Upper lobe of left lung (tissue), 6 donors: ENCODE data around the gene RAPGEF1. TPM values are rescaled to one million over a fixed set of nuclear protein-coding genes. Genes with fewer than 3 reads are reported as not detected.

Experiments used
- ATAC-seq, 2 donors: fragments of 200-7000 bp; cut with Tn5 transposase; one replicate each; pipeline ENCODE4 v1.9.1; 2022; ENCODE audit warnings: mild to moderate bottlenecking in 2 of 2, moderate library complexity in 2 of 2; ENCODE audit not compliant: low FRiP score in 2 of 2
- DNase-seq, 2 donors: peaks; one replicate each; pipeline ENCODE4 v3.0.0-alpha.2; 2019 to 2020
- H3K27ac ChIP-seq, 4 donors: fragments of 200-600 bp; sonication (generic); one replicate each; pipeline ENCODE4 v1.5.1; 2016 to 2019
- H3K27me3 ChIP-seq, 4 donors: fragments of 200-600 bp; sonication (generic); one replicate each; pipeline ENCODE4 v1.5.1; 2017 to 2019
- H3K36me3 ChIP-seq, 4 donors: fragments of 200-600 bp; sonication (generic); one replicate each; pipeline ENCODE4 v1.5.1; 2016 to 2019
- H3K4me1 ChIP-seq, 4 donors: fragments of 200-600 bp; sonication (generic); one replicate each; pipeline ENCODE4 v1.5.1; 2018 to 2019
- H3K4me3 ChIP-seq, 4 donors: fragments of 200-600 bp; sonication (generic); one replicate each; pipeline ENCODE4 v1.5.1; 2017 to 2019; ENCODE audit warnings: mild to moderate bottlenecking in 2 of 4, moderate library complexity in 1 of 4
- H3K9me3 ChIP-seq, 4 donors: fragments of 200-600 bp; sonication (generic); one replicate each; pipeline ENCODE4 v1.5.1; 2018 to 2019
- EP300 ChIP-seq, 4 donors: sonication (generic); formaldehyde crosslinking; IDR thresholded peaks; one replicate each; pipeline ENCODE4 v1.5.1; 2017; ENCODE audit warnings: antibody characterized with exemption in 4 of 4, control low read depth in 2 of 4
- POLR2A ChIP-seq, 4 donors: fragments of 450-650 bp; IDR thresholded peaks; one replicate each; pipeline ENCODE4 v1.5.1; 2016 to 2017; ENCODE audit warnings: antibody characterized with exemption in 4 of 4, mild to moderate bottlenecking in 2 of 4
- POLR2AphosphoS5 ChIP-seq, 2 donors: sonication (generic); formaldehyde crosslinking; IDR thresholded peaks; one replicate each; pipeline ENCODE4 v1.5.1; 2017; ENCODE audit warnings: antibody characterized with exemption in 2 of 2
- WGBS, 2 donors: methylation state at CpG; one replicate each; pipeline ENCODE4 v1.1.5; 2017 to 2018; 5-methylcytosine and 5-hydroxymethylcytosine counted together
- total RNA-seq, 6 donors: library from RNA; depleted of rRNA in 4 of 6; stranded (reverse); fragments of >200 nt in 4 of 6; gene quantifications; one replicate each; pipeline versions ENCODE4 v1.1.0 to v1.2.1, GENCODE V29; 2016 to 2021
- TF ChIP-seq, protein P1 (sequence below), 6 experiments: fragments of 450-650 bp in 4 of 6; fragments of 200-600 bp in 2 of 6; sonication (generic) in 2 of 6; IDR thresholded peaks; one replicate each; pipeline ENCODE4 v1.5.1; 2016 to 2019; ENCODE audit warnings: antibody characterized with exemption in 6 of 6
- donor health status: DM: no; HTN: no; CAD: no; lungs with moderate emphysema.
- donor health status: DM: no; HTN: yes; CAD: no; lungs with severe emphysema.

The RAPGEF1 gene
- total RNA-seq, 6 donors from 2014 or later, result 82.8 to 161 (median 96.8) TPM

- TF ChIP-seq POLR2AphosphoS5 (IDR thresholded peaks at IDR 0.05) (no peak), EP300 (IDR thresholded peaks at IDR 0.05) (no peak), POLR2A (IDR thresholded peaks at IDR 0.05) (no peak)
- TF ChIP-seq, protein P1, sequence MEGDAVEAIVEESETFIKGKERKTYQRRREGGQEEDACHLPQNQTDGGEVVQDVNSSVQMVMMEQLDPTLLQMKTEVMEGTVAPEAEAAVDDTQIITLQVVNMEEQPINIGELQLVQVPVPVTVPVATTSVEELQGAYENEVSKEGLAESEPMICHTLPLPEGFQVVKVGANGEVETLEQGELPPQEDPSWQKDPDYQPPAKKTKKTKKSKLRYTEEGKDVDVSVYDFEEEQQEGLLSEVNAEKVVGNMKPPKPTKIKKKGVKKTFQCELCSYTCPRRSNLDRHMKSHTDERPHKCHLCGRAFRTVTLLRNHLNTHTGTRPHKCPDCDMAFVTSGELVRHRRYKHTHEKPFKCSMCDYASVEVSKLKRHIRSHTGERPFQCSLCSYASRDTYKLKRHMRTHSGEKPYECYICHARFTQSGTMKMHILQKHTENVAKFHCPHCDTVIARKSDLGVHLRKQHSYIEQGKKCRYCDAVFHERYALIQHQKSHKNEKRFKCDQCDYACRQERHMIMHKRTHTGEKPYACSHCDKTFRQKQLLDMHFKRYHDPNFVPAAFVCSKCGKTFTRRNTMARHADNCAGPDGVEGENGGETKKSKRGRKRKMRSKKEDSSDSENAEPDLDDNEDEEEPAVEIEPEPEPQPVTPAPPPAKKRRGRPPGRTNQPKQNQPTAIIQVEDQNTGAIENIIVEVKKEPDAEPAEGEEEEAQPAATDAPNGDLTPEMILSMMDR (IDR thresholded peaks at IDR 0.05), result no peak
- ATAC-seq, result no peak
- H3K36me3 ChIP-seq, result peaks cover 30 to 89% (median 76%) of the 10 kb centered on the region in 4 donors
- H3K27ac ChIP-seq, result no peak overlapping the region
- H3K4me1 ChIP-seq, result peaks cover 8 to 23% (median 8%) of the 10 kb centered on the region in 4 donors
- no peaks in the 10 kb centered on the region for H3K27me3 ChIP-seq
- WGBS, 2 donors, result 100% methylated on average over 1 of the region's 5 CpGs; no CpG with 5 or more reads in 1 of the 2 donors
- DNase-seq, result no peak
- no peaks in the 10 kb centered on the region for H3K9me3 ChIP-seq
- H3K4me3 ChIP-seq, result no peak overlapping the region
Observed at GRCh38 chr9:131583337-131583645, 156.6 kb downstream of the RAPGEF1 start.

DNA sequence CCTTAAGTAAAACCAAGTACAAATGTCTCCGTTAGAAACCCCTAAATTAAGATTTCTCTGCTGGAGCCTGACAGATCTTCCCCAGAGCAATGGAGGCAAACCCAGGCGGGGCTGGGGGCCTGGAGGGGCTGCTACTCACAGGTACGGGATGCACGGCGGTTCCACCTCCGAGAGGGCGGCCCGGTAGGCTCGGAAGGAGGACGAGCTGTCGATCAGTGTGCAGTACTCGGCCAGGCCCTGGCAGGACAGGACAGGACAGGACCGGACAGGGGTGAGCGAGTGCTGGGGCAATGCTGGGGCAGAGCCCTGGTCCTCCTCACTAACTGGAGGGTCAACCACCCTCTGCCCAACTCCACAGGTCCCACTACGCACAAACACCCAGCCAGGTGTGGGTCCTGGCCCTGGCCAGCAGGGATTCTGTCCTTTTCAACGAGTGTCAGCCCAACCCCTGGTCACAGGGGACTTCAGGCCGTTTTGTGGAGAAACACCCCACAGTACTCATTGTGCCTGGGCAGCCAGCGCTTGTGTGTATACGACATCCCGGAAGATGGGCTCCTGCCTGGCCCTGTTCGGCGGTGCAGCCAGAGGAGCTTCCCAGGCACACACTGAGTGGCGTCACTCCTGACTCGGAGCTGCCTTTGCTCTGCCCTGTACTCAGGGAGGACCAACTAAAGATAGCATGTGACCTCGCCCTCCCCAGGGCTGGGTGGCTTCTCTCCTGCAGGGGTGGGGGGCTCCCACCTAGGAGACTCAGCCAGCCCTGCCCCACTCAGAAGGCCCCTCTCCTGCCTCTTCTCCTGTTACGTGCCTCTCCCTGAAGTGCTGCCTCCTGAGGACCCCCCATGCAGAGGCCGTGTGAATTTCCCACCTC is 157.2 kb downstream of the RAPGEF1 start:
- TF ChIP-seq POLR2A (IDR thresholded peaks at IDR 0.05) (no peak), EP300 (IDR thresholded peaks at IDR 0.05) (no peak), POLR2AphosphoS5 (IDR thresholded peaks at IDR 0.05) (no peak)
- TF ChIP-seq, protein P1 (IDR thresholded peaks at IDR 0.05), result no peak
- WGBS, 2 donors, result 94% methylated on average over 19 to 24 of the region's 27 CpGs
- no peaks in the 10 kb centered on the region for H3K9me3 ChIP-seq
- H3K4me3 ChIP-seq, result no peak overlapping the region
- H3K27ac ChIP-seq, result no peak overlapping the region
- peaks cover 26 to 89% (median 76%) of the 10 kb centered on the region in 4 donors for H3K36me3 ChIP-seq
- ATAC-seq (no peak), DNase-seq (peak in 1 of 2 donors; percentile 70)
- peaks cover 8 to 23% (median 8%) of the 10 kb centered on the region in 4 donors for H3K4me1 ChIP-seq
- no peaks in the 10 kb centered on the region for H3K27me3 ChIP-seq

- ATAC-seq, result no peak
- Histone ChIP-seq H3K27ac (no peak overlapping the region), H3K36me3 (peaks cover 26 to 89% (median 78%) of the 10 kb centered on the region in 4 donors), H3K27me3 (no peaks in the 10 kb centered on the region), H3K4me3 (no peak overlapping the region), H3K9me3 (no peaks in the 10 kb centered on the region), H3K4me1 (peaks cover 8 to 23% (median 8%) of the 10 kb centered on the region in 4 donors)
- WGBS, 2 donors, result 84 to 93% methylated on average over 10 of the region's 10 CpGs
- TF ChIP-seq EP300 (IDR thresholded peaks at IDR 0.05) (no peak), POLR2AphosphoS5 (IDR thresholded peaks at IDR 0.05) (no peak), POLR2A (IDR thresholded peaks at IDR 0.05) (no peak)
- TF ChIP-seq, protein P1 (IDR thresholded peaks at IDR 0.05), result no peak
- DNase-seq, result no peak
Observed at GRCh38 chr9:131582056-131582455, 157.8 kb downstream of the RAPGEF1 start.

GRCh38 chr9:131580358-131580757 is 159.5 kb downstream of the RAPGEF1 start:
- 99% methylated on average over 8 to 9 of the region's 9 CpGs for WGBS, 2 donors
- peaks cover 5 to 23% (median 8%) of the 10 kb centered on the region in 4 donors for H3K4me1 ChIP-seq
- no peak for ATAC-seq

More at GRCh38 chr9:131580358-131580757, 159.5 kb downstream of the RAPGEF1 start:
- no peaks in the 10 kb centered on the region for H3K9me3 ChIP-seq
- TF ChIP-seq POLR2A (IDR thresholded peaks at IDR 0.05) (no peak), EP300 (IDR thresholded peaks at IDR 0.05) (no peak), POLR2AphosphoS5 (IDR thresholded peaks at IDR 0.05) (no peak)
- TF ChIP-seq, protein P1 (IDR thresholded peaks at IDR 0.05), result no peak
- H3K27ac ChIP-seq, result no peak overlapping the region
- H3K4me3 ChIP-seq, result no peak overlapping the region
- peaks cover 26 to 100% (median 85%) of the 10 kb centered on the region in 4 donors for H3K36me3 ChIP-seq
- DNase-seq, result no peak
- H3K27me3 ChIP-seq, result no peaks in the 10 kb centered on the region
